Measurements from ENCODE around the gene NAMPT. TPM values are rescaled to one million over a fixed set of nuclear protein-coding genes. Genes with fewer than 3 reads are reported as not detected.

Gene NAMPT
- total RNA-seq, 1 donor from 2014 or later, result 28.2 TPM

DNA sequence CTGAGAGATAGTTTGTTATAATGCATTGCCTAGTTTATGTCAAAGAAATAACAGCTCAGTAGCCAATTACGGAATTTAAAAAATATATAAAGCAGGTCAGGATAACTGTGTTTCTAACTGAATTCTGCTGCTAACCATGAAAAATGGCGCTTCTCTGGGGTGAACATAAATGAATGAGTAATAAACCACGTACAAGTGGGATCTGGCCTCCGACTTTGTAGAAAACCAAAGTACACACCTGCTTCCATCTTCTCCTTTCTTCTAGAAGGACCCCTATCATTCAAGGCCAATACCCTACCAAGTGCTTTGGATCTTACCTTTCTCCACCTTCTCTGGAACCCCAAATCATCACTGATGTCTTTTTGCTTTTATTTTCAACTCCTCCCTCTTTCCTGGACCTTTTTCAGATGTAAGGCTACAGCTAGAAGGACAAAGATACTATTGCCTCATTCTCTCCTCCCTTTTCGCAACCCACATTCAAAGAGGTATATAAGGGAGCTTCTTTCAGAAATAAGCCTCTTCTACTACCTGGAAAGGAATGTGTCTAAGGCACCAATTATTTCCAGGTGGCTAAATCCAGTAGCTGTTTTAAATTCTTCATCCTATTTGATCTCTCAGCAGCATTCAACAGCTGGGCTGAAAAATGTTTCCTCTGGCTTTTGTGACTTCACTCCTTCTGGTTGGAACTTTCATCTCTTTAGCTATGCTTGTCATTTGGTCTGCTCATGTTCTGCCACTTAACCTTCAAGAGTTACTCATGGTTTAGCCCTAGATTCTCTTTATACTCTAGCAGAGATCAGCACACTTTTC, 37.7 kb downstream of the NAMPT start:
- Histone ChIP-seq H3K4me3 (ENCODE audit: low read length in 3 of 3) (no peak overlapping the region), H3K9ac (ENCODE audit: low read depth in 1 of 3, low read length in 3 of 3) (no peak overlapping the region), H3K36me3 (ENCODE audit: control insufficient read depth in 3 of 3, insufficient read depth in 3 of 3, low read length in 3 of 3) (peaks cover 3 to 28% (median 17%) of the 10 kb centered on the region in 3 donors), H3K27ac (ENCODE audit: low read depth, low read length) (no peak overlapping the region), H3K4me1 (ENCODE audit: control insufficient read depth in 3 of 3, insufficient read depth in 3 of 3, low read length in 3 of 3) (no peaks in the 10 kb centered on the region), H3K27me3 (ENCODE audit: control insufficient read depth in 3 of 3, insufficient read depth in 3 of 3, low read length in 3 of 3) (no peaks in the 10 kb centered on the region), H3K9me3 (ENCODE audit: control insufficient read depth in 3 of 3, low read length in 3 of 3) (no peaks in the 10 kb centered on the region)

DNA sequence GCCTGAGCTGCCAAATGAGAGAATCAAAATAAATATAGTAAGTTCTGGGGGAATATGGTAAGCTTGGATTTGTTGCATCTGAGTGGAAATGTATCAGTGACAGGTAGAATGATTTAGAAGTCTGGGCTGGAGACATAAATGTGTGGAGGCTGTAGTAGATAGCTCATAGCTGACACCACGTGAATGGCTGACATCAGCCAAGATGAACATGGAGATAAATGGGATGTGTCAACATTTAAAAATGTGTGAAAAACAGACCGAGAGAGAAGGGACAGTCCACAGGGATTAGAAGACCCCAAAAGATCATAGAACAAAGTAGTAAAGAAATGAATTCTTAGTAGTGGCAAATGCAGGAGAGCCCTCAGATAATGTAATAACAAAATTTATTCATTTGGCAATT, 40.9 kb downstream of the NAMPT start:
- H3K4me3 ChIP-seq (ENCODE audit: low read length in 3 of 3), result no peak overlapping the region
- H3K9ac ChIP-seq (ENCODE audit: low read depth in 1 of 3, low read length in 3 of 3), result no peak overlapping the region
- H3K9me3 ChIP-seq (ENCODE audit: control insufficient read depth in 3 of 3, low read length in 3 of 3), result no peaks in the 10 kb centered on the region

DNA sequence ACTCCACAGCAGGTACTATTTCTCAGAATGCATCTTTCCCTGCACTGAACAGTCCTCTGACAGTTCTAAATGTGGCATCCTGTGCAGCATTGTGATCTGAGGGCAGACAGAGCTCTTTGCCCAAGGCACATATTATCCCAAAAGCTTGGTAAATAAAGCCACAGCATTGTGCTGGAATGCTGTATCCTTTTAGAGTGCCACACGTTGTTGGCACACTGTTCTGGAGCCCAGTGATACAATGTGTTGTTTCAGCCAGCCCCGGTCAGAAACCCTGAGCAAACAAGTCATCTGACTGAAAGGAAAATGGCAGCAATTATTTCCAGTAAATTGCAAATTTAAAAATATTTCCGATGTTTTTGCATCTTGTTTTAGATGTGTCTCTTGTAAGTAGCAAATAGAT, 45.4 kb downstream of the NAMPT start:
- no peak overlapping the region for H3K9ac ChIP-seq (ENCODE audit: low read depth in 1 of 3, low read length in 3 of 3)
- H3K4me3 ChIP-seq (ENCODE audit: low read length in 3 of 3), result no peak overlapping the region
- H3K27me3 ChIP-seq (ENCODE audit: control insufficient read depth in 3 of 3, insufficient read depth in 3 of 3, low read length in 3 of 3), result no peaks in the 10 kb centered on the region
- no peak overlapping the region for H3K27ac ChIP-seq (ENCODE audit: low read depth, low read length)
- H3K9me3 ChIP-seq (ENCODE audit: control insufficient read depth in 3 of 3, low read length in 3 of 3), result no peaks in the 10 kb centered on the region
- H3K36me3 ChIP-seq (ENCODE audit: control insufficient read depth in 3 of 3, insufficient read depth in 3 of 3, low read length in 3 of 3), result no peaks in the 10 kb centered on the region
- H3K4me1 ChIP-seq (ENCODE audit: control insufficient read depth in 3 of 3, insufficient read depth in 3 of 3, low read length in 3 of 3), result peaks cover 0 to 4% (median 0%) of the 10 kb centered on the region in 3 donors

More for the DNA sequence above, 40.9 kb downstream of the NAMPT start:
- Histone ChIP-seq H3K4me1 (ENCODE audit: control insufficient read depth in 3 of 3, insufficient read depth in 3 of 3, low read length in 3 of 3) (no peaks in the 10 kb centered on the region), H3K27me3 (ENCODE audit: control insufficient read depth in 3 of 3, insufficient read depth in 3 of 3, low read length in 3 of 3) (no peaks in the 10 kb centered on the region), H3K36me3 (ENCODE audit: control insufficient read depth in 3 of 3, insufficient read depth in 3 of 3, low read length in 3 of 3) (peaks cover 0 to 13% (median 10%) of the 10 kb centered on the region in 3 donors), H3K27ac (ENCODE audit: low read depth, low read length) (no peak overlapping the region)

DNA sequence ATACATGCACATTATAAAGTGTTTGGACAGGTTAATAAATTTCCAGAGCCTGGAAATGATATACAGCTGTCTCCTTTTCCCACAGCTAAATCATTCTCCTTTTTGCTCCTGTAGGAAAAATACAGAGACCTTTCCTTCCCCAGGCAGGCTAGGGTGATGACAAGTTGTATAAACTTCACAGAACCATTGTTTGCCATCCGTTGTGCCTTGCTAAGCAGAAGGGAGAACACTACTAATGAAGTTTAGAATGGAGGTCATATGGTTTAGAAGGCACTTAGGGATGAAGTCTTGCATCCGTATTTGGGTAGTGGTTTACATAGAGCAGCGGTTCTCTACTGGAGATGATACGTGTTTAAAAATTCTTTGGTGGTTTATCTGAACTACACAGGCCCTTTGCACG, 46.0 kb downstream of the NAMPT start:
- no peaks in the 10 kb centered on the region for H3K36me3 ChIP-seq (ENCODE audit: control insufficient read depth in 3 of 3, insufficient read depth in 3 of 3, low read length in 3 of 3)
- no peaks in the 10 kb centered on the region for H3K27me3 ChIP-seq (ENCODE audit: control insufficient read depth in 3 of 3, insufficient read depth in 3 of 3, low read length in 3 of 3)
- no peak overlapping the region for H3K27ac ChIP-seq (ENCODE audit: low read depth, low read length)

DNA sequence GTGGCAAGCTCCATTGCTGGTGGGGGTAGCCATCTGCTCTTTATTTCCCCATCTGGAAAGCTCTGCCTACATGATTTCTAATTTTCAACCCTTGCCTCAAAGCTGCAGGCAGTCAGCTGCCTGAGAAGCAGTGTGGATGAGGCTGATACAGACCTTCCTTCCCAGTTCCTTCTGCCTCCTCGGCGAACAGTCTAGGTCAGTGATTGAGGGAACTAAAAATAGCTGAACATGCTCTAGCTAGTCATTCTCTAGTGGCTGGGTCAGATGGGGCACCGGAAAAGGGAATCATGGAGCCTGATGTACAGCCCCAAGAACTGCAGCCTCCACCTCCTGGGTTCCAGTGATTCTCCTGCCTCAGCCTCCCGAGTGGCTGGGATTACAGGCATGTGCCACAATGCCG, 48.7 kb downstream of the NAMPT start:
- Histone ChIP-seq H3K9me3 (ENCODE audit: control insufficient read depth in 3 of 3, low read length in 3 of 3) (no peaks in the 10 kb centered on the region), H3K36me3 (ENCODE audit: control insufficient read depth in 3 of 3, insufficient read depth in 3 of 3, low read length in 3 of 3) (no peaks in the 10 kb centered on the region), H3K4me1 (ENCODE audit: control insufficient read depth in 3 of 3, insufficient read depth in 3 of 3, low read length in 3 of 3) (peaks cover 0 to 4% (median 0%) of the 10 kb centered on the region in 3 donors), H3K9ac (ENCODE audit: low read depth in 1 of 3, low read length in 3 of 3) (no peak overlapping the region), H3K27ac (ENCODE audit: low read depth, low read length) (no peak overlapping the region), H3K4me3 (ENCODE audit: low read length in 3 of 3) (no peak overlapping the region), H3K27me3 (ENCODE audit: control insufficient read depth in 3 of 3, insufficient read depth in 3 of 3, low read length in 3 of 3) (no peaks in the 10 kb centered on the region)

More for the DNA sequence above, 46.0 kb downstream of the NAMPT start:
- Histone ChIP-seq H3K9ac (ENCODE audit: low read depth in 1 of 3, low read length in 3 of 3) (no peak overlapping the region), H3K4me1 (ENCODE audit: control insufficient read depth in 3 of 3, insufficient read depth in 3 of 3, low read length in 3 of 3) (peaks cover 0 to 4% (median 0%) of the 10 kb centered on the region in 3 donors), H3K4me3 (ENCODE audit: low read length in 3 of 3) (no peak overlapping the region), H3K9me3 (ENCODE audit: control insufficient read depth in 3 of 3, low read length in 3 of 3) (no peaks in the 10 kb centered on the region)

DNA sequence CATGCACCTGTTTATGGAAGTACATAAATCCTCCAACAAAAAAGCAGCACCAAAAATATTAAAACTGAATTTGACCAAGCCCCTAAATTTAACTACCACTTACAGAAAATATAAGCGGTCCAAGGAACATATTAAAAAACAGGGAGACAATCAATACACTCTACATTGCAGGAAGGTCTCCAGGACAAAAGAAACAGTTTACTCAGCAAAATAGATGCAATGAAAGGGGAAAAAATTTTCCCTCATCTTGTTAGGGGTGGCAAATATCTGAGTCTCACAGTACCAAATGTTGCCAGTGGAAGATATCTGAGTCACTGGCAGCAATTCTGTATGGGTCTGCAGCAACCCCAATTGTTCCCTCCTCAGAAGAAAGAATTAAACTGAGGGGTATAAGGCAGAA, 50.4 kb downstream of the NAMPT start:
- Histone ChIP-seq H3K27ac (ENCODE audit: low read depth, low read length) (no peak overlapping the region), H3K27me3 (ENCODE audit: control insufficient read depth in 3 of 3, insufficient read depth in 3 of 3, low read length in 3 of 3) (no peaks in the 10 kb centered on the region), H3K4me1 (ENCODE audit: control insufficient read depth in 3 of 3, insufficient read depth in 3 of 3, low read length in 3 of 3) (peaks cover 0 to 4% (median 0%) of the 10 kb centered on the region in 3 donors), H3K9ac (ENCODE audit: low read depth in 1 of 3, low read length in 3 of 3) (no peak overlapping the region), H3K9me3 (ENCODE audit: control insufficient read depth in 3 of 3, low read length in 3 of 3) (no peaks in the 10 kb centered on the region), H3K36me3 (ENCODE audit: control insufficient read depth in 3 of 3, insufficient read depth in 3 of 3, low read length in 3 of 3) (no peaks in the 10 kb centered on the region), H3K4me3 (ENCODE audit: low read length in 3 of 3) (no peak overlapping the region)

DNA sequence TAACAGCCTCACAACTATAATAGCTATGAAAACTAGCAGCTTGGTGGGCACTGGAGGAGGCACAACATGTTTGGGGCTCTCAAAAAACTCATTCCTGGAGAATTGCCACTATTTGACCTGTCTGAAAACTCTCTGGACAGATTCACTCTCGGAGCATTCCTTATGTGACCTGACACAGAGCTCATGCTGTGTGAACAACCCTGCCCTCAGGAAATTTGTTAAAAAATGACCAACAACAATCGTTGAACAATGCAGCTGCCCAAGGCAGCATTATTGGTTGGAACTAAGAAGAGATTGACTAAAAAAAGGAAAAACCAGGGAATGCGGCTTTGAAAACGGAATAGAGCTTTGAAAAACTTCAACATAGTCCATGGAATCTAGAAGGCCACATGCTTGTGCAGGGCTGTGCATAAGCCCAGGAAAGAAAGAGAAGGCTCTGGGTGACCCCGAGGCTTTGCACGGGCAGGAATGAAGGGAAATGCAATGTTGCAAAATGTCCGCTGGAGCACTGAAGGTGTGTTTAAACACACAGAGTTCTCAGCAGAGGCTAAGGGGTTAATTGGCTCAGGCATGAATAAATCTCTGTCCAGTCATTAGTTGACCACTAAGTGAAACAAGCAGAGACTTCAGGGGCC, 52.8 kb downstream of the NAMPT start:
- H3K27ac ChIP-seq (ENCODE audit: low read depth, low read length), result no peak overlapping the region
- no peaks in the 10 kb centered on the region for H3K36me3 ChIP-seq (ENCODE audit: control insufficient read depth in 3 of 3, insufficient read depth in 3 of 3, low read length in 3 of 3)
- no peaks in the 10 kb centered on the region for H3K27me3 ChIP-seq (ENCODE audit: control insufficient read depth in 3 of 3, insufficient read depth in 3 of 3, low read length in 3 of 3)
- no peak overlapping the region for H3K4me3 ChIP-seq (ENCODE audit: low read length in 3 of 3)
- no peak overlapping the region for H3K9ac ChIP-seq (ENCODE audit: low read depth in 1 of 3, low read length in 3 of 3)
- H3K4me1 ChIP-seq (ENCODE audit: control insufficient read depth in 3 of 3, insufficient read depth in 3 of 3, low read length in 3 of 3), result peaks cover 0 to 4% (median 0%) of the 10 kb centered on the region in 3 donors
- H3K9me3 ChIP-seq (ENCODE audit: control insufficient read depth in 3 of 3, low read length in 3 of 3), result no peaks in the 10 kb centered on the region

DNA sequence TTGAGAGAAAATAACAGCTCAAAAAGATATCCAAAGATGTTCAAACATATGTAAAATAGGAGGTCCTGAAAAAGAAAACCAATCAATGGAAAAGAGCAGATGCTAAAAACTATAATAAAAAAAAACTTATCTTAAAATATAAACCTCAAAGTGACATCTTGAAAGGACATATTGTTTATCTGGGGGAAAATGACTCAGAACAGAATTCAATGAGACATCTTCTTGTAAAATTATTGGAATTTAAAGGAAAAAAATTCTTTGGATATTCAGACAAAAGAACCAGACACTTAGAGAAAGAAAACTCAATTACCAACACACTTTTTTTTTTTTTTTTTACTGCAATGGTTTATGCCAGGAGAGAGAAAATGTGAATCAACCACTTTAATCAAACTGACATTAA, 58.9 kb downstream of the NAMPT start:
- H3K9ac ChIP-seq (ENCODE audit: low read depth in 1 of 3, low read length in 3 of 3), result no peak overlapping the region
- H3K9me3 ChIP-seq (ENCODE audit: control insufficient read depth in 3 of 3, low read length in 3 of 3), result no peaks in the 10 kb centered on the region
- H3K4me1 ChIP-seq (ENCODE audit: control insufficient read depth in 3 of 3, insufficient read depth in 3 of 3, low read length in 3 of 3), result no peaks in the 10 kb centered on the region
- H3K27me3 ChIP-seq (ENCODE audit: control insufficient read depth in 3 of 3, insufficient read depth in 3 of 3, low read length in 3 of 3), result no peaks in the 10 kb centered on the region
- no peak overlapping the region for H3K4me3 ChIP-seq (ENCODE audit: low read length in 3 of 3)
- H3K36me3 ChIP-seq (ENCODE audit: control insufficient read depth in 3 of 3, insufficient read depth in 3 of 3, low read length in 3 of 3), result no peaks in the 10 kb centered on the region
- no peak overlapping the region for H3K27ac ChIP-seq (ENCODE audit: low read depth, low read length)

DNA sequence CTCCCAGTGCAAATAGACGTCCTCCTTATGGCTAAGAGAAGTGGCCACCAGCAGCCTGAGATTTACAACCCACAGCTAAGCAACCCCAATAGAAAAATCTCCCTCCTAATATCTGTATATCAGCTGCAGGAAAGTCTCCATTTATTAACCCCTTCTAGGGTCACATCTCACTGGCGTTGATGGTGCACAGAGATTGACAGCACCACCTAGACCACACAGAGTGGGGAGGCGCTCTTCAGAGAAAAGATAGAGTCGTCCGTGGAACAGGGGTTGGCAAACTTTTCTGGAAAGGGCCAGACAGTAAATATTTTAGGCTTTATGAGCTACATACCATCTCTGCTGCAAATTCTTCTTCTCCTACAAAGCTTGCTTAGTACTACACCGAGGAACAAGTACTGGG, 60.0 kb downstream of the NAMPT start:
- H3K9me3 ChIP-seq (ENCODE audit: control insufficient read depth in 3 of 3, low read length in 3 of 3), result no peaks in the 10 kb centered on the region
- H3K27me3 ChIP-seq (ENCODE audit: control insufficient read depth in 3 of 3, insufficient read depth in 3 of 3, low read length in 3 of 3), result no peaks in the 10 kb centered on the region
- H3K4me1 ChIP-seq (ENCODE audit: control insufficient read depth in 3 of 3, insufficient read depth in 3 of 3, low read length in 3 of 3), result no peaks in the 10 kb centered on the region
- no peak overlapping the region for H3K27ac ChIP-seq (ENCODE audit: low read depth, low read length)
- no peak overlapping the region for H3K9ac ChIP-seq (ENCODE audit: low read depth in 1 of 3, low read length in 3 of 3)
- no peak overlapping the region for H3K4me3 ChIP-seq (ENCODE audit: low read length in 3 of 3)
- no peaks in the 10 kb centered on the region for H3K36me3 ChIP-seq (ENCODE audit: control insufficient read depth in 3 of 3, insufficient read depth in 3 of 3, low read length in 3 of 3)

DNA sequence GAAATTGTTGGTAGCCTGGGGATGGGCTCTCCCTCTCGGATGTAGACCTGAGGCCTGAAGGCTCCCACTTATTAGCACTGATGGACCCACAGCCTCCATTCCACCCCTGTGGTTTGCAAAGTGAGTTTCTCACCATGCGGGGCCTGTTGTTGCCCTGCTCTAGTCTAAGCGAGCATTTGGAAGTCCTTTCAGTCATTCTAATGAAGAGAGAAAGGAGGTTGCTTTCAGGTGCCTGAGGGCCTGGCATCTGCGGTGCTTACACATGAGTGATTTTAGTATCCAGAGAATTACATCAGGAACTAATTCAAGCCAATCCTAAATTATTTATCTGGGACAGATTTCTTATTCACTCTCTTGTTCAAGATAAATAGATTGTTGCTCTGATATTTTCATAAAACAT, 61.6 kb downstream of the NAMPT start:
- Histone ChIP-seq H3K4me3 (ENCODE audit: low read length in 3 of 3) (no peak overlapping the region), H3K9ac (ENCODE audit: low read depth in 1 of 3, low read length in 3 of 3) (no peak overlapping the region), H3K27me3 (ENCODE audit: control insufficient read depth in 3 of 3, insufficient read depth in 3 of 3, low read length in 3 of 3) (no peaks in the 10 kb centered on the region), H3K4me1 (ENCODE audit: control insufficient read depth in 3 of 3, insufficient read depth in 3 of 3, low read length in 3 of 3) (peaks cover 0 to 6% (median 0%) of the 10 kb centered on the region in 3 donors), H3K27ac (ENCODE audit: low read depth, low read length) (peak overlapping the region; percentile 7), H3K9me3 (ENCODE audit: control insufficient read depth in 3 of 3, low read length in 3 of 3) (no peaks in the 10 kb centered on the region), H3K36me3 (ENCODE audit: control insufficient read depth in 3 of 3, insufficient read depth in 3 of 3, low read length in 3 of 3) (no peaks in the 10 kb centered on the region)
